GM23338 (cell line): Measurements from ENCODE around the gene ADPRHL1. TPM values are rescaled to one million over a fixed set of nuclear protein-coding genes. Genes with fewer than 3 reads are reported as not detected.

Experiments
- ATAC-seq: fragments of 200-7000 bp; cut with Tn5 transposase; 3 replicates; pipeline ENCODE4 v1.9.1; 2020
- DNase-seq: peaks from one replicate; pipeline ENCODE4 v3.0.0-alpha.2; 2015; ENCODE audit warnings: low spot score
- H2AFZ ChIP-seq: fragments of 200-600 bp; sonication (generic); 2 replicates; pipeline ENCODE4 v1.8.0; 2016; ENCODE audit warnings: antibody characterized with exemption, mild to moderate bottlenecking, moderate library complexity
- H3F3A ChIP-seq: fragments of 200-600 bp; sonication (generic); replicated peaks from 2 replicates; pipeline ENCODE4 v1.8.0; 2017; ENCODE audit warnings: antibody characterized with exemption, mixed run types, low read depth
- H3K27ac ChIP-seq: fragments of 200-600 bp; sonication (generic); 2 replicates; pipeline ENCODE4 v1.6.1; 2016; ENCODE audit warnings: low read depth
- H3K27me3 ChIP-seq: fragments of 200-600 bp; sonication (generic); 2 replicates; pipeline ENCODE4 v1.8.0; 2016; ENCODE audit warnings: mild to moderate bottlenecking, mixed run types, moderate library complexity; ENCODE audit not compliant: insufficient read depth
- H3K36me3 ChIP-seq: fragments of 200-600 bp; sonication (generic); 2 replicates; pipeline ENCODE4 v1.8.0; 2016; ENCODE audit warnings: mild to moderate bottlenecking; ENCODE audit not compliant: insufficient read depth
- H3K4me1 ChIP-seq: fragments of 200-600 bp; sonication (generic); 2 replicates; pipeline ENCODE4 v1.8.0; 2016; ENCODE audit warnings: mild to moderate bottlenecking, moderate library complexity; ENCODE audit not compliant: insufficient read depth
- H3K4me2 ChIP-seq: fragments of 200-600 bp; sonication (generic); 2 replicates; pipeline ENCODE4 v1.7.1; 2017; ENCODE audit warnings: mixed run types
- H3K4me3 ChIP-seq: fragments of 200-600 bp; sonication (generic); 2 replicates; pipeline ENCODE4 v1.6.1; 2016; ENCODE audit warnings: mixed run types
- H3K79me2 ChIP-seq: fragments of 200-600 bp; sonication (generic); replicated peaks from 2 replicates; pipeline ENCODE4 v1.8.0; 2017; ENCODE audit warnings: mild to moderate bottlenecking; ENCODE audit not compliant: insufficient read depth
- H3K9me2 ChIP-seq: fragments of 200-600 bp; sonication (generic); 2 replicates; pipeline ENCODE4 v1.8.0; 2017; ENCODE audit not compliant: insufficient read depth
- H4K20me1 ChIP-seq: fragments of 200-600 bp; sonication (generic); replicated peaks from 2 replicates; pipeline ENCODE4 v1.8.0; 2017; ENCODE audit warnings: mild to moderate bottlenecking; ENCODE audit not compliant: insufficient read depth
- H3K27ac Mint-ChIP-seq: 2 replicates; pipeline ENCODE4 v1.8.0; 2020; ENCODE audit warnings: inconsistent platforms, mild to moderate bottlenecking, moderate library complexity, mixed read lengths
- H3K27me3 Mint-ChIP-seq: 3 replicates; pipeline ENCODE4 v1.8.0; 2022; ENCODE audit warnings: low read depth, mild to moderate bottlenecking, moderate library complexity, mixed read lengths, inconsistent platforms; ENCODE audit not compliant: insufficient read depth, poor library complexity
- H3K36me3 Mint-ChIP-seq: 3 replicates; pipeline ENCODE4 v1.8.0; 2021; ENCODE audit warnings: low read depth, mild to moderate bottlenecking, inconsistent platforms, moderate library complexity, mixed read lengths
- H3K4me1 Mint-ChIP-seq: 3 replicates; pipeline ENCODE4 v1.8.0; 2020; ENCODE audit warnings: mild to moderate bottlenecking, inconsistent platforms, mixed read lengths
- H3K4me3 Mint-ChIP-seq: 3 replicates; pipeline ENCODE4 v1.8.0; 2021; ENCODE audit warnings: moderate library complexity, mild to moderate bottlenecking, inconsistent platforms, mixed read lengths
- H3K9me3 Mint-ChIP-seq: 3 replicates; pipeline ENCODE4 v1.8.0; 2020; ENCODE audit warnings: moderate library complexity, mild to moderate bottlenecking, inconsistent platforms, mixed read lengths
- CREB1 ChIP-seq: fragments of 250-450 bp; sonication (Bioruptor Pico); IDR thresholded peaks from 2 replicates; pipeline ENCODE4 v1.5.0; 2020; ENCODE audit warnings: low read depth, mild to moderate bottlenecking, moderate library complexity
- JUNB ChIP-seq: IDR thresholded peaks from one replicate; pipeline ENCODE4 v1.6.1; 2016; ENCODE audit warnings: antibody characterized with exemption; ENCODE audit not compliant: unreplicated experiment
- NANOG ChIP-seq: IDR thresholded peaks from 2 replicates; pipeline ENCODE4 v1.6.1; 2016; ENCODE audit warnings: antibody characterized with exemption, borderline replicate concordance
- POLR2AphosphoS5 ChIP-seq: IDR thresholded peaks from 2 replicates; pipeline ENCODE4 v1.6.1; 2016; ENCODE audit warnings: antibody characterized with exemption, low read depth
- STAT1 ChIP-seq: IDR thresholded peaks from one replicate; pipeline ENCODE4 v1.6.1; 2016; ENCODE audit warnings: antibody characterized with exemption; ENCODE audit not compliant: unreplicated experiment
- ZNF114 ChIP-seq: fragments of 250-450 bp; sonication (Bioruptor Pico); IDR thresholded peaks from 2 replicates; pipeline ENCODE4 v1.5.0; 2020; ENCODE audit warnings: mild to moderate bottlenecking, moderate library complexity
- ZNF331 ChIP-seq: fragments of 250-450 bp; sonication (Bioruptor Pico); IDR thresholded peaks from 2 replicates; pipeline ENCODE4 v1.5.0; 2020; ENCODE audit warnings: low read depth, mild to moderate bottlenecking, moderate library complexity
- ZNF462 ChIP-seq: fragments of 250-450 bp; sonication (Bioruptor Pico); IDR thresholded peaks from 2 replicates; pipeline ENCODE4 v1.5.0; 2020; ENCODE audit warnings: mild to moderate bottlenecking, moderate library complexity
- polyA plus RNA-seq: library from polyadenylated mRNA; unstranded; fragments of >200 nt; fragmentation: Nextera tagmentation; extraction: Ambion mirVana; gene quantifications from 2 replicates; pipeline ENCODE4 v1.2.1, GENCODE V29; 2016
- total RNA-seq: library from RNA; depleted of rRNA; stranded (reverse); fragments of >200 nt; shearing (Covaris generic); gene quantifications from 2 replicates; pipeline ENCODE4 v1.2.3, GENCODE V29; 2014

ADPRHL1 gene
- total and polyA plus RNA-seq, 2 experiments from 2014 or later, result 0.80 to 1.0 TPM

- TF ChIP-seq ZNF462 (CRISPR knock-in tag) (no peak), STAT1 (no peak), CREB1 (CRISPR knock-in tag) (no peak)
These were observed 22.6 kb upstream of the ADPRHL1 start (continued) for GRCh38 chr13:113475911-113476310.

GRCh38 chr13:113475280-113475679 is 22.0 kb upstream of the ADPRHL1 start:
- H3K36me3 ChIP-seq, result peaks cover 46% of the 10 kb centered on the region
- peaks cover 24% of the 10 kb centered on the region; the same call in 1 of the 2 replicates for H4K20me1 ChIP-seq
- H3K79me2 ChIP-seq, result peaks cover 41% of the 10 kb centered on the region
- H3K4me3 ChIP-seq, result no peak overlapping the region
- peaks cover 61% of the 10 kb centered on the region for H3K36me3 Mint-ChIP-seq
- no peak for ATAC-seq
- TF ChIP-seq ZNF331 (no peak), CREB1 (CRISPR knock-in tag) (no peak), POLR2AphosphoS5 (no peak), JUNB (no peak), ZNF114 (CRISPR knock-in tag) (no peak), NANOG (no peak), STAT1 (no peak)
- H3K27ac Mint-ChIP-seq, result no peak overlapping the region
- H3K9me2 ChIP-seq, result no peaks in the 10 kb centered on the region
- H3K4me2 ChIP-seq, result no peak overlapping the region
- no peaks in the 10 kb centered on the region for H3K9me3 Mint-ChIP-seq
- no peaks in the 10 kb centered on the region for H3K27me3 ChIP-seq
- no peaks in the 10 kb centered on the region for H3K4me1 ChIP-seq
- no peak for DNase-seq
- no peak overlapping the region for H3K4me3 Mint-ChIP-seq
- 0 out of 2 replicates have a peak, but pooled peaks cover 6% of the 10 kb centered on the region for H3F3A ChIP-seq
- no peak overlapping the region for H3K27ac ChIP-seq
- H3K4me1 Mint-ChIP-seq, result 0 out of 3 replicates have a peak, but pooled peaks cover 3% of the 10 kb centered on the region
- peaks cover 7% of the 10 kb centered on the region for H3K27me3 Mint-ChIP-seq
- no peak overlapping the region for H2AFZ ChIP-seq
